Measurements from ENCODE around the gene FBXO41.
"Not testable (repeated sequence)": the region's sequence is repeated elsewhere in the genome, so short reads cannot be mapped to it uniquely, and the experiment has no call there.

Gene FBXO41

DNA sequence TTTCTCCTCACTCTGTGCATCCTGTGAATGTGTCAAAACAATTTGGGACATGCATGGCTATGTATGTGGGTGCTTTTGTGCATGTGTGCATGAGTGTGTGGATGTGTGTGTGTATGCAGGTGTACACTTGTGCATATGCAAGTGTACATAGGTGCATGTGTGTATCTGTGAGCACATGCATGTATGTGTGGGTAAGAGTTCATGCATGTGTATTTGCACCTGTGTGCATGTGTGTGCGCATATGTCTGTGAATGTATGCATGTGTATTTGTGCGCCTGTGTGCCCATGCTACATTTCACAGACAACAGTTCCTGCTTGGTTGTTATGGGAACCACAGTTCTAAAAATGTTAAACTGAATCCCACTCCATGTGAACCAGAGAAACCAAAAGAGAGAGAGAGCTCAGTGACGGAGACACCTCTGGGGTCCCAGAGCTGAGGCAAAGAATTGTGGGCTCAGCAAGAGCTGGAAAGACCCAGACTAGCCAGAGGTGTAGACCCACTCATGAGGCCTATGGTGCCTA is 1.9 kb upstream of the FBXO41 start:
- no peak for DNase-seq (ENCODE audit: low read depth in 2 of 2)

DNA sequence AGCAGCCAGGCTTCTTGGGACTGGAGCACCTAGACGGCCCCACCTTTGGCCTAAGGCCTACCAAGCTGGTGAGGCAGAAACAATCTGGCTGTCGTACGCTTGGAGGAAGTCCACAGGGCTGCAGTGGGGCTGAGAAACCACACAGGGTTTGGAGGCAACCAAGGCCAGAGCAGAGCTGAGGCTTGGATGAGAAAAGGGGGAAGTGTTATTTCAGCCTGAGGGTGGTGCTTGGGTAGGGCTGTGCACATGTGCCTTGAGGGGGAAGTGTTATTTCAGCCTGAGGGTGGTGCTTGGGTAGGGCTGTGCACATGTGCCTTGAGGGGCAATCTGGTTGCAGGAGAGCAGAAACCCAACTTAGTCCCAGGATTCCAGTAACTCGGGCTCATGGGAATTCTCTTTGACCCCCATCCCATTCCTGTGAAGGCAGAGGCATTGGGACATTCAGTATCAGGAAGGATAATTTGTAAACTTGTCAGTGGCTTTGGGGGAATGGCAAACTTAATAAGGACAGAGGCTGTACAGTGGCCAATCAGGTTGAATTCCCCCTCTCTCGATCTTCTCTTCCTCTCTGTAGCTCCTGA is 971 bp upstream of the FBXO41 start:
- no peak for DNase-seq (ENCODE audit: low read depth in 2 of 2)

DNA sequence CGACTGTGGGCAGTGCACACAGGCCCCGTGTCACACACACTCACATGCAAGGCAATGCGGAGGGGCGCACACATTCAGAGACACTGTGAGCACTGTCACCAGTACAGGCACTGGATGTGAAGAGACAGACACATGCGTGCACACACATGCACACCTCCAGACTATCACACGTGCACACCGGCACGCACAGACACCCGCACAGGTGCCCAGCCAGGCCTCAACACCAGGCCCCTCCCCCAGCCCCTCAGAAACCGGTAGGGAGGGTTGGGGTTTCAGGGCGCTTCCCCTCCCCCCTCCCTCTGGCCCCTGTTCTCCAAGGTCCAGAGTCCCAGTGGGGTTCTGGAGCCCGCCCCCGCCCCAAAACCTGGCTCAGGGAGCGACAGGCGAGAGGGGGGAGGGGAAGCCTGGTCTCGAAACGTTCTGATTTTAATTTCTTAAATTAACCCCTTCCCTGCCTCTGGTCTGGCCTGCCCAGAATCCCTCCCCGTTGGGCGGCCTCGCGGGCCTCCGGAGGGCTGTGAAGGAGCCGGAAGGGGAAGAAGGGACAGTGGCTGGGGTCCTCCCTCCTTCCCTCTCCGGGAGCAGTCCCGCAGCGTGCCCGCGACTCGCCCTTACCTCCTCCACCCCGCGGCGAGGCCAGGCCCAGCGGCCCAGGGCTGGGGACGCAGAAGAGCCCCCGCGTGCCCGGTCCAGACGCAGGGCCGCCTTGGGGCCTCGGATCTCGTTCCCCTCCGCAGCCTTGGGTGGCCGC is 558 bp downstream of the FBXO41 start:
- DNase-seq (ENCODE audit: low read depth in 2 of 2): no peak

DNA sequence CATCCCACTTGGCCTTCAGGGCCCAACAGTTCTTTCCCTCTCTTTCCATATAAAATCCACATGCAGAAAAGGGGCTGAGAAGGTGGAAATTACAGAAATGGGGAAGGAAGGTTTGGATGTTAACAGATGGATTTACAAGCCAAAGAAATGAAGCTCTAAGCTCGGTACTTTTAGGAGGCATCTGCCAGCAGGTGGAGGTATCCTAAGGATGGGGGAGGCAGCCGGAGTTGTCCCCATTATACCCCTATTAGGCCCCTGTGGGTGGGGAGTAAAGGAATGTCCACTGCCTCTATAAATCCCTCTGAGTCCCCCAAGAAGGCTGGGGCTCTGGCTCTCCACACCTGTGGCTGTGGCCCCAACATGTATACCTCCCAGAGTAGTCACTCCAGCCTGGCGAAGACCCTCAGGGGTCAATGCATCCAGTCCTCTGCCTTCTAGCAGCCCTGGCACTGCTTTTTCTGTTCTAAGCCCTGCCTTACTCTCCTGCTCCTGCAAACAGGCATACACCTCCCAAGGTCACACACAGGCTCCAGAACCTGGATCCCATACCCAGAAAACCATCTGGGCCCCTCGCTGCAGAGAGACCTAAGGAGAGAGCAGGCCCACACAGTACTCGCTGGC is 1.2 kb downstream of the FBXO41 start:
- DNase-seq (ENCODE audit: low read depth in 2 of 2): no peak

DNA sequence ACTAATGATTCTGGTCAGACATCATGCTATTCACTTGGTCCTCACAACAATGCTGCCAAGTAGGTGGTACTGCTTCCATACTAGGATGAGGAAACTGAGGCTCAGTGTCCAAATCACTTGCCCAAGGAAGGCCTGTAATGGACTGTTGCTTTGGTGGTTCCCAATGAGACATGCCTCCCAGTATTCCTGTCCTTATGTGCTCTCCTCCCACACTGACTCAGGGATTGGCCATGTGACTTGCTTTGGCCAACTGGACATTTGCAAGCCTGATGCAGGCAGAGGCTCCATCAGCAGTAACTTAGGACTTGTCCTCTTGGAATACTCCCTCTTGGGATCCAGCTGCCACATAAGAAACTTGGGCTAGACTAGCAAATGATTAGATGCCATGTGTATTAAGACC is 3.0 kb downstream of the FBXO41 start:
- no peak for DNase-seq (ENCODE audit: low read depth in 2 of 2)

DNA sequence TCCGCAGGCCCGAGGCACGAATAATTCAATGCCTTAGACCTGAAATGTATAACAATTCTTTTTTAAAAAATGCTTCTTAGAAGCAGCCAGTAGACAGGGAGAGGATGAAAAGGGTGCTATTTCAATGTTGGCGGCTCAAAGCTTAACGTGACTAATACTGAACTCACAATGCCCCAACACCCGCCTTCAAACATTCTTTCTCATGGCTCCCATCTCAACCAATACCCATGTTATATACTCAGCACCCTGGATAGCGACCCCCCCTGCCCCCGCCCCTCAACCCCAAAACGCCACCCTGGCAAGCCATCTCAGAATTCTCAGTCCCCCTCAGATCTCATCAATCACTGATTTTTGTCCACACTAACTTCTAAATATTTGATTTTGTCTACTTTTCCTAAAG is 4.4 kb downstream of the FBXO41 start:
- no peak for DNase-seq (ENCODE audit: low read depth in 2 of 2)

DNA sequence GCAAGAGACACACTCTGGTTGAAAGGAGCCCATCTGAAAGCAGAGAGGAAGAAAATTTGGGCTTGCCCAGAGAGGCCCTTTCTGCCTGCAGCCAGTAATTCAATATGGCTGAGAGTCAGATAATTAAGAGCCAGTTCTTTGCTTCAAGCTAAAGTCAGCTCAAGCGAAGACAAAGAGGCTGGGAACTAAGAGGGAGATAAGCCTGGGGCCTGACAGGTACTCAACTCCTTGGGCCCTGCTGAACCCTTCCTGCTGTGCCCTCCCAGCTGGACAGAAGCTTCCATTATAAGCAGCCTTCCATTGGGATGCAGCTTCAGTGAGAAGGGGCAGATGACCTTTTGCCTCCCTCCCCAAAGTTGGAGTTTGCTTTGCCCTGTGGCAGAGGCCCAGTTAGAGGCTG is 12.0 kb downstream of the FBXO41 start:
- DNase-seq (ENCODE audit: low read depth in 2 of 2): no peak

DNA sequence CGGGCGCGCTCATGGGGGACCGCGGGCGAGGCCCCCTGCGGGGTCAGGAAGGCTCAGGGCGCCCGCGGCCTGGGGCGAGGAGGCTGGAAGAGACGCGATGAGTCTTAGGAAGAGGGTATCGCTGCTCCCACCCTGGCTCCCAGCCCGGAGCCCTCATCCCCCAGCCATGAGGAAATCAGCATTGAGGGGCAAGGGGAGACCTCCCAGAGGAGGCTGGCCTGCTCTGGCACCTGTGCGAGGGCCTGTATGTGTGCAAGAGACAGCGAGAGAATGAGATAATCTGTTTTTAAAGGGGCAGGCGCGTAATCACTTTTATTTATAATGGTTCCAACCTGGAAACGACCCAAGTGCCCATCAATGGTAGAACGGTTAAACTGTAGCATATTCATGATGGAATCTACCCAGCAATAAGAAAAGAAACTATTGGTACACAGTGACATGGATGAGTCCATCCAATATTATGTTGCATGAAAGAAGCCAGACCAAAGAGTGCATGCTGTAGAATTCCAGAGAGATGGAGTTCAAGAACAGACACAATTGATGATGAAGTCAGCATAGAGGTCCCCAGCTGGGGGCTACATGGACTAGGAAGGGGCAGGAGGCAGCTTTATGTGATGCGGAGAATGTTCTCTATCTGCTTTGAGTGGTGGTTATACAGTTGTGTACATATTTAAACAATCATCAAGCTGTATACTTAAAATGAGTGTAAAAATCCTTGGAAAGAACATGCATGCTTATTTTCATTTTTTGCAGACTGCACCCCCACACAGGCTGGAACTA is 14.4 kb downstream of the FBXO41 start:
- DNase-seq (ENCODE audit: low read depth in 2 of 2): no peak

DNA sequence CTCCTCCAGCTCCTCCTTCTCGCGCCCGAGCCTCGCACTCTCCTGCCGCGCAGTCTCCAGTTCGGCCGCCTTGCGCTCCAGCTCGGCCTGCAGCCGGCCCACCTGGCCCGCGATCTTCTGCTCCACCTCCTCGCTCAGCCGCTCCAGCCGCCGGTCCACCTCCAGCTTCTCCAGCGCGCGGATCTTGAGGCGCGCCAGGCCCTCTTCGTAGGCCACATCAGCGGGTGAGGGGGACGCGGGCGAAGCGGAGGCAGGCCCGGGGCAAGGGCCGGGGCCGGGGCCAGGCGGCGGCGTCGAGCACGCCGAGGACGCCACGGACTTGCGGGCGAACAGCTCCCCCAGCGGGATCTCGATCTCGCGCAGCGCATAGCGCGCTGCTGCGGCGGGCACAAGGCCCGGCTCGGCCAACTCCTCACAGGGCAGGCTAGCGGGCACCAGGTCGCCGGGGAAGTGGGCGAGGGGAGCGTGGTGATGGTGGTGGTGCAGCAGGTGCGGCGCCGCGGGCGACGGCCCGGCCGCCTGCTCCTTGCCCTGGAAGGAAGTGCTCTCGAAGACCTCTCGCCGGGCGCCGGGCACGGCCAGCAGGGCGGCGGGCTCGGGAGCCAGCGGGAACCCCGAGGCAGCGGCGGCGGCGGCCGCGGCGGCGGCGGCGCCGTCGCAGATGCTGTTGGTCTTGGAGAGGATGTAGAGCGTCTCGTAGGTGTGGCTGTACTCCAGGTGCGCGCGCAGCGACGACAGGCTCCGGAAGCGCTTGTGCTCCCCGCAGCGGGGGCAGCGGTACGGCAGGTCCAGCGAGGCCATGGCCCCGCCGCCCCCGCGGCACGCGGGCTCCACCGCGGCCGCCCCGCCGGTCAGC is 15.2 kb downstream of the FBXO41 start:
- peak; percentile 38 to 45 for DNase-seq (ENCODE audit: low read depth in 2 of 2)

DNA sequence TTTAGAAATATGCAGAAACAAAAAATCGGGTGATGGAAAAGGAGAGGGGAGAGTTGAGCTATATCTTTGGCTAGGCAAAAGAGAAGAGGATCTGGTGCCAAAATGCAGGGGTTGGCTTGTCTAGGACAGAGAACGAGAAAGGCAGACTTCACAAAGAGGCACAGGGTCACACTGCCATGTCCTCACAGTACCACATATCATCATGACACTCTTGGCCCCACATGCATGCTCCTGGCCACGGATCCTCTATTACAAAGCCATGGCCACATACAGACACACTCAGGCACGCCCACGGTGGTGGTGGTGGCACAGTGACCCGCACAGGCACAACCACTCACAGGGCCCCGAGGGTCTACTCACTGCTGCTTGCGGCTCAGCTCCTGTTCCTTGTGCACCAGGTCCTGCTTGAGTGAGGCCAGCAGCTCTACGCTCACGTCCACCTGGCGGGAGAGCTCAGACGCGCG is 15.9 kb downstream of the FBXO41 start:
- no peak for DNase-seq (ENCODE audit: low read depth in 2 of 2)

DNA sequence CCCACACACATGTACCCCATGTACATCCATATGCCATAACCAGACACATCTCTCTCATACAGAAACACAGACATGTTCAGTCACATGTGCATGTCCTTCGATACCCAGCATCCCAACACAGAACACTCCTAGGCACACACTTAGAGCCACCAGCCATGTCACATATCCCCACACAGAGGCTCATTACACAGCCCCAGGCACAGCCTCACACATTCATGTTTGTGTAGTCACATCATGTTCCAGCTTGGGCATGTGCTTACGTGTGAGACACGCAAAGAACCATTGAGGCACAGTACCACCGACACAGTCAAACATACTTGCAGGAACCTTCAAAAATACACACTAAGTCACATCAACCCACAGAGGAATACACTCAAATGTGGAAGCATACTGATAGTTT is 17.3 kb downstream of the FBXO41 start:
- no peak for DNase-seq (ENCODE audit: low read depth in 2 of 2)

DNA sequence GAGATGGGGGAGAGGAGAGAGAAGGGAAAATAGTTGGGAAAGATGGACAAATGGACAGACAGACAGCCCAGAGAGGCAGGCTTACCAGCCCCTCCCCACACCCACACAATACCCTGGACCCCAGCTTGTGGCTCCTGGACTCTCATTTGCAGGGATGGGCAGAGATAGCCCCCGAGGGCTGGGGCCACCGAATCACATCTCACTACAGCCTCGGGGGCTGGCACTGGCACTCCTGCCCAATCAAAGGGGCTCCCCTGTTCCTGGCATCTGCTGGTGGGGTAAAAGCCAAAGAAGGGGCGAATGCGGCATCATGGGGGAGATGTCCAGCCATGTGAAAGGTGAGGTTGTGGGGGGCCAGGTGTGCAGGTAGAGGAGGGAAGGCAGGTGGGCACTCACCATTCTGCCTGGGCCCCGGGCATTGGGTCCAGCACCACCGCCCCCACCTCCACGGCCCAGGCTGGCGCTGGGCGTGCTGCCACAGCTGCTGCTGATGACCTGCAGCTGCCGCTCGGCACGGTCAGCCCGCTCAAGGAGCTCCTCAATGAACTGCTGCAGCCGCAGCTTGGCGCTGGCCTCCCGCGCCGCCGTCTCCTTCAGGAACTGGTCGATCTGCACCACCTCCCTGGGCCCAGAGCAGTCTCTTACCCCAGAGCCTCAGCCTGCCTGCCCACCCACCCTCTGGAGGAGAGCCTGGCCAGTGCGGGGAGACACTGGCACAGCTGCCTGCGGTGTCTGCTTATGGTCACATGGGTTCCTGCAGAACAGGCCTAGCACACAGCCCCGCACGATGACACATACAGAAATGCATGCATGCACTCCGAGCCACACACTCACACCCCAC is 18.0 kb downstream of the FBXO41 start:
- DNase-seq (ENCODE audit: low read depth in 2 of 2): no peak

DNA sequence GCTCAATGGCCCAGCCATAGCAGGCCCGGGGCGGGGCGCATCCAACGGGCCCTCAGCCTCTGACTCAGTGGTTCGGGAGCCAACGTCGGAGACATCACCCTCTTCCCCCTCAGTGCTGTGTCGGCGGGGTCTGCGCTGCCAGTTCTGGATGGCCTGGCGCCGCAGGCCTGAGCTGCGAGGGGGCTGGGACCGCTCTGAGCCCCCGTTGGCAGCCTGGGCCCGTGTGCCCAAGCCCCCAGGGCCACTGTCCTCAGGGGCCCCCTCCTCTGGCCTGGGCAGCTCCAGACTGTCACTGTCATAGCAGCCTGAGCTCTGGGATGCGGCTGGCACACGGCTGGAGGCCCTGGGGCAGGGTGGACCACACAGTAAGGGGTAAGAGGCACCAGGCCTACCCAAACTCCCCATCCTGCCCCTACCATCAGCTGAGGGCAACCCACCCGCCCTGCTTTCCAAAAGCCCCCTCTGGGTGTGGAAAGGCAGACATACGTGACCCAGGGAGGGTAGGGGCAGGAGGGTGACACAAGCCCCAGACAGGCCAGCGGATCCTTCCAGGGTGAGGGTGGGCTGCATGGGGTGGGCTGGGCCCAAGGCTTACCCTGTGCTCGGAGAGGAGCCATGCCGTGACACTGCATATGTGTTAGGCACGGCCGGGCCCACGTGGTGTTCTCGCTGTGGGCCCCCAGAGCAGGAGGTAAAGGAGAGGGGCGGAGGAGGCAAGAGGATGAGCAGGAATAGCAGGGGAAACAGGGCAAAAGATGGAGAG is 18.8 kb downstream of the FBXO41 start:
- no peak for DNase-seq (ENCODE audit: low read depth in 2 of 2)

DNA sequence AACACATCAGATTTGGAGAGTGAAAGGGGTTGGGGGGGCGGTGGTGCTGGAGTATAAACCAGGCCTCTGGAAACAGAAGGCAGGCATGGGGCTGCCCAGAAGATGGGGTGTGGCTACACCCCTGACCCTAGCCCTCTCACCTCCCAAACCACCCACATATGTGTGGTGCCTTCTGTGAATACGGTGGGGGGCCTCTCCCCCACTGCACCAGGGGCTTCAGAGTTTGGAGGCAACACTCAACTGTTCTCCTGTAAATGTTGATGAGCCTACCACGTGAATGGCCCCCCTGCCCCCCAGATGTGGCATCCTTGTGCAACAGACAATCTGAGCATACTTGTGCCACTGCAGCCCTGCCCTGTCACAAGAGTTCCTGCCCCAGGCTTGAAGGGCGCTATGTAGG is 19.5 kb downstream of the FBXO41 start:
- no peak for DNase-seq (ENCODE audit: low read depth in 2 of 2)

DNA sequence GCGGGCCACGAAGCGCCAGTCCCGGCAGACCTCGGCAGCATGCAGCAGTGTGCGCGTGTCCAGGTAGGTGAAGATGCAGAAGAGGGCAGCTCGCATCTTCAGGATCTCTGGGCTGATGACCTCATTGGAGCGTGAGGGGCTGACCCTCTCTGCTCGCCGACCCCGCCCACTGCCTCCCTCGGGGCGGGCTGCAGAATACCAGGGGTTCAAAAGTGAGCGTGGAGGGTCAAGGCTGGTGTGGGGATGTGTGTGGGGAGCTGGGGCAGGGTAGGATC is 20.0 kb downstream of the FBXO41 start:
- no peak for DNase-seq (ENCODE audit: low read depth in 2 of 2)

DNA sequence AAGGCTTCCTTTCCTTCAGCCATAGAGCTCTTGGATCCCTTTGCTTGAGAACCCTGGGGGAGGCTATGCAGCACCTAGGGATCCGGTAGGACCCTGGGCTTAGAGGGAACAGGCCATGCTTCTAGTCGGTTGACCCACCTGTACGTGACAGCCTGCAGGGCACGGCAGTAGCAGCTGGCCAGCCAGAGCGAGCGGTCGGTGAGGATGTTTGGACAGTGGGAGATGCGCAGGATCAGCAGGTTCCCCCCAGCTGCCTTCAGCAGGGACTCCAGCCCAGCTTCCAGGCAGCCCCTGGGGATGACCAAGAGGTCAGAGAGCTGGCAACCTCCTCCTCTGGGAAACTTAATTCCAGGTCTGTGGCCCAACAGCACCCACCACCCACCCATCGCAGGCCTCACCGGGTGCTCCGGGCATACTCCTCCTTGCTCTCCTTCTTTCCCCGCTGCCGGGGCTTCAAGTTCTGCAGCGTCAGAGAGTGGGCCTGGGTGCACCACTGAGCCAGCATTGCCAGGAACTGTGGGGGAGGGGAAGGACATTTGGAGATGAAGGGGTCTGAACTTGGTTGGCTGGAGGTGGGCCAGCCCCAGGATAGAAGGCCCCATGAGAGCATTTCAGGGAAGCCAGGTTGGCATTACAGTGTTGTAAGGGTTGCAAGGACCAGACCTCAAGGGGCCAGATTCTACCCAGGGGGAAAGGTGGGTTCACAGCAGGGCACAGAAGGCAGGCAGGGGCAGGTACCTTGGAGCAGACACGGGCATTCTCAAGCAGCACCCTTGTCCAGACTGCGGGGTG is 20.5 kb downstream of the FBXO41 start:
- no peak for DNase-seq (ENCODE audit: low read depth in 2 of 2)

DNA sequence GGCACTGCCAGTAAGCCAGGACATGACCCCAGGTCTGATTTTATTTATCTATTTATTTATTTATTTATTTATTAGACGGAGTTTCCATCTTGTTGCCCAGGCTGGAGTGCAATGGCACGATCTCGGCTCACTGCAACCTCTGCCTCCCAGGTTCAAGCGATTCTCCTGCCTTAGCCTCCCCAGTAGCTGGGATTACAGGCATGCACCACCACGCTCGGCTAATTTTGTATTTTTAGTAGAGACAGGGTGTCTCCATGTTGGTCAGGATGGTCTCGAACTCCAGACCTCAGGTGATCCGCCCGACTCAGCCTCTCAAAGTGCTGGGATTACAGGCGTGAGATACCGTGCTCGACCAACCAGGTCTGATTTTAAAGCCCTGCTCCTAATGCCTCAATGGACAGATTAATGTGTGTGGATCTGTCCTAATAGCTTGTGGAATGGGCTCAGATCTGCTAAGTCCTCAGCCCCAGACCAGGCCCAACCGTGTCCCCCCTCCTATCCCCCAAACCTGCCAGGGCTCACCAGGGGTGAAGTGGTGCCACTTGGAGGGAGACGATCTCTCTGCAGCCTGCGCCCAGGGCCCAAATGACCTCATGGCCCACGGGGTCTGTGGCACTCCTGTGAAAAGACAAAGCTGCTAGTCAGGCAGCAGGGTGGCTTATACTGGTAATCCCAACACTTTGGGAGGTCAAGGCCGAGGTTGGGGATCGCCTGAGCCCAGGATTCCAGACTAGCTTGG is 21.4 kb downstream of the FBXO41 start:
- not testable (repeated sequence) for DNase-seq (ENCODE audit: low read depth in 2 of 2)

DNA sequence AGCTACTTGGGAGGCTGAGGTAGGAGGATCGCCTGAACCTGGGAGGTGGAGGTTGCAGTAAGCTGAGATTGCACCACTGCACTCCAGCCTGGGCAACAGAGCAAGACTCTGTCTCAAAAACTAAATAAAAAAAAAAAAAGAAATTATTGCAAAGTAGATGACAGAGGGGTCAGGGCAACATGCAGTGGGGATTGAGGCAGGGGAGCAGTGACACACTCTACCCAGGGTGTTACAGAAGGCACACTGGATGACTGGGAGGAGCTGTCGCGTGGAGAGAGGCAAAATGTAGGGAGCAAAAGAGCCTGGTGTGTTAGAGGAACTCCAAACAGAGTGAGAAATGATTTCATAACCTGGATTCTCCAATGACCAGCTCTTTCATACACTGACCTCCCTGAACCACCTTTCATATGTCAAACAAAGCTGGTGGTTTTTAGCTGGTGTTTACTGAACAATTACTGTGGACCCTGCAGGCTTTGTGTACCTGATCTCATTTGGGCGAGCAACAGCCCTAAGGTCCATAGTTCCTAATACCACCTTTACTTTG is 22.1 kb downstream of the FBXO41 start:
- no peak for DNase-seq (ENCODE audit: low read depth in 2 of 2)
